ENCODE measurements around the gene KCNN3. TPM values are rescaled to one million over a fixed set of nuclear protein-coding genes. Genes with fewer than 3 reads are reported as not detected.

The KCNN3 gene
- total RNA-seq, 4 donors from 2014 or later: 5.0 to 30.0 (median 20.8) TPM

GRCh38 chr1:154663471-154664060 is 206.5 kb downstream of the KCNN3 start:
- no peaks in the 10 kb centered on the region for H3K9me3 ChIP-seq
- in situ Hi-C loops (cut with MboI; ENCODE audit: low sequenced_read_pairs in 4 of 4) (loop anchor here in 1 of 4 donors (25.0 kb wide), 1 partner anchor 99 kb away; no protein-coding TSS in a partner anchor), intact Hi-C loops (cut with DNase I; ENCODE audit: low total_unique reads) (no loop called here)
- H3K36me3 ChIP-seq: no peaks in the 10 kb centered on the region
- H3K4me1 ChIP-seq: no peaks in the 10 kb centered on the region
- no peak for DNase-seq
- TF ChIP-seq POLR2A (IDR thresholded peaks at IDR 0.05) (no peak), CTCF (IDR thresholded peaks at IDR 0.05 in 4 of 5, conservative IDR thresholded peaks at IDR 0.05 in 1 of 5) (no peak)
- ATAC-seq: no peak
- no peak overlapping the region for H3K4me3 ChIP-seq
- H3K27me3 ChIP-seq: no peaks in the 10 kb centered on the region
- H3K27ac ChIP-seq: no peak overlapping the region

GRCh38 chr1:154661110-154661509 is 209.0 kb downstream of the KCNN3 start:
- Histone ChIP-seq H3K27me3 (no peaks in the 10 kb centered on the region), H3K4me1 (no peaks in the 10 kb centered on the region), H3K27ac (no peak overlapping the region), H3K4me3 (no peak overlapping the region), H3K36me3 (no peaks in the 10 kb centered on the region), H3K9me3 (no peaks in the 10 kb centered on the region)
- no peak for DNase-seq
- TF ChIP-seq POLR2A (IDR thresholded peaks at IDR 0.05): no peak
- ATAC-seq: no peak
- intact Hi-C loops (cut with DNase I; ENCODE audit: low total_unique reads): no loop called here
- in situ Hi-C loops (cut with MboI; ENCODE audit: low sequenced_read_pairs in 4 of 4): loop anchor here in 1 of 4 donors (25.0 kb wide), 1 partner anchor 101 kb away; no protein-coding TSS in a partner anchor

GRCh38 chr1:154659823-154660592 is 210.1 kb downstream of the KCNN3 start:
- intact Hi-C loops (cut with DNase I; ENCODE audit: low total_unique reads) (no loop called here), in situ Hi-C loops (cut with MboI; ENCODE audit: low sequenced_read_pairs in 4 of 4) (loop anchor here in 1 of 4 donors (25.0 kb wide), 1 partner anchor 102 kb away; no protein-coding TSS in a partner anchor)

GRCh38 chr1:154657556-154657955 is 212.5 kb downstream of the KCNN3 start:
- Histone ChIP-seq H3K9me3 (no peaks in the 10 kb centered on the region), H3K27ac (no peak overlapping the region), H3K4me3 (no peak overlapping the region), H3K4me1 (no peaks in the 10 kb centered on the region), H3K36me3 (no peaks in the 10 kb centered on the region), H3K27me3 (no peaks in the 10 kb centered on the region)
- in situ Hi-C loops (cut with MboI; ENCODE audit: low sequenced_read_pairs in 4 of 4) (loop anchor here in 1 of 4 donors (25.0 kb wide), 1 partner anchor 105 kb away; no protein-coding TSS in a partner anchor), intact Hi-C loops (cut with DNase I; ENCODE audit: low total_unique reads) (no loop called here)
- DNase-seq (no peak), ATAC-seq (no peak)
- TF ChIP-seq CTCF (IDR thresholded peaks at IDR 0.05 in 4 of 5, conservative IDR thresholded peaks at IDR 0.05 in 1 of 5) (no peak), POLR2A (IDR thresholded peaks at IDR 0.05) (no peak)

More at GRCh38 chr1:154659823-154660592, 210.1 kb downstream of the KCNN3 start:
- no peak overlapping the region for H3K4me3 ChIP-seq
- no peaks in the 10 kb centered on the region for H3K27me3 ChIP-seq
- DNase-seq (no peak), ATAC-seq (no peak)
- H3K27ac ChIP-seq: no peak overlapping the region
- H3K36me3 ChIP-seq: no peaks in the 10 kb centered on the region
- no peaks in the 10 kb centered on the region for H3K4me1 ChIP-seq
- TF ChIP-seq CTCF (IDR thresholded peaks at IDR 0.05 in 4 of 5, conservative IDR thresholded peaks at IDR 0.05 in 1 of 5) (no peak), POLR2A (IDR thresholded peaks at IDR 0.05) (no peak)
- no peaks in the 10 kb centered on the region for H3K9me3 ChIP-seq

- Histone ChIP-seq H3K9me3 (no peaks in the 10 kb centered on the region), H3K36me3 (no peaks in the 10 kb centered on the region), H3K27me3 (no peaks in the 10 kb centered on the region), H3K27ac (no peak overlapping the region), H3K4me3 (no peak overlapping the region), H3K4me1 (no peaks in the 10 kb centered on the region)
- in situ Hi-C loops (cut with MboI; ENCODE audit: low sequenced_read_pairs in 4 of 4) (loop anchor here in 1 of 4 donors (25.0 kb wide), 1 partner anchor 109 kb away; no protein-coding TSS in a partner anchor), intact Hi-C loops (cut with DNase I; ENCODE audit: low total_unique reads) (no loop called here)
- DNase-seq (no peak), ATAC-seq (no peak)
- TF ChIP-seq CTCF (IDR thresholded peaks at IDR 0.05 in 4 of 5, conservative IDR thresholded peaks at IDR 0.05 in 1 of 5) (no peak), POLR2A (IDR thresholded peaks at IDR 0.05) (no peak)
These were observed 217.2 kb downstream of the KCNN3 start for GRCh38 chr1:154652893-154653292.
